ENCODE results near the gene CDKN1C.

DNA sequence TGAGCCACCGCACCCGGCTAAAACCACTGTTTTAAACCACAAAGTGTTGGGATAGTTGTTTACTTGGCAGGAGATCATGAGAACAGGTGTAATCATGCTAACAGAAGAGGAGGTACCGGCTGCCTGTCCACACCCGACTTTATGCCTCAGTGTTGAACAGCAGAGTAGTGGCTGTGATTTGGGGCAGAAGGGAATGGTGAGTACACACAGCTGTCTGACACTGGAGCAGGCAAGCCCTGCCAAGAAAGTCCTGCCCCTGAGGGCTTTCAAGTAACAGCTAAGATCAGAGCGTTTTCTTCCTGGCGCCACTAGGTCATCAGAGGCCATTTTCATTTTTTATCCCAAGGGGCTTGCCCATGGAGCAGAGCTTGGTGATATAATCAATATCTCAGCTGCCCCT lies 8.1 kb downstream of the CDKN1C start:
- TF ChIP-seq, protein P1, sequence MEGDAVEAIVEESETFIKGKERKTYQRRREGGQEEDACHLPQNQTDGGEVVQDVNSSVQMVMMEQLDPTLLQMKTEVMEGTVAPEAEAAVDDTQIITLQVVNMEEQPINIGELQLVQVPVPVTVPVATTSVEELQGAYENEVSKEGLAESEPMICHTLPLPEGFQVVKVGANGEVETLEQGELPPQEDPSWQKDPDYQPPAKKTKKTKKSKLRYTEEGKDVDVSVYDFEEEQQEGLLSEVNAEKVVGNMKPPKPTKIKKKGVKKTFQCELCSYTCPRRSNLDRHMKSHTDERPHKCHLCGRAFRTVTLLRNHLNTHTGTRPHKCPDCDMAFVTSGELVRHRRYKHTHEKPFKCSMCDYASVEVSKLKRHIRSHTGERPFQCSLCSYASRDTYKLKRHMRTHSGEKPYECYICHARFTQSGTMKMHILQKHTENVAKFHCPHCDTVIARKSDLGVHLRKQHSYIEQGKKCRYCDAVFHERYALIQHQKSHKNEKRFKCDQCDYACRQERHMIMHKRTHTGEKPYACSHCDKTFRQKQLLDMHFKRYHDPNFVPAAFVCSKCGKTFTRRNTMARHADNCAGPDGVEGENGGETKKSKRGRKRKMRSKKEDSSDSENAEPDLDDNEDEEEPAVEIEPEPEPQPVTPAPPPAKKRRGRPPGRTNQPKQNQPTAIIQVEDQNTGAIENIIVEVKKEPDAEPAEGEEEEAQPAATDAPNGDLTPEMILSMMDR (IDR thresholded peaks at IDR 0.05; ENCODE audit: insufficient read depth, low read length, poor library complexity, severe bottlenecking) = no peak
- TF ChIP-seq EZH2phosphoT487 (conservative IDR thresholded peaks at IDR 0.05; ENCODE audit: low read length) = no peak
